HG03521 (cell line): ENCODE measurements around the gene HMG20B.

ENCODE experiments used
- ATAC-seq: cut with Tn5 transposase; IDR thresholded peaks from one replicate; pipeline ENCODE4 v1.9.1; 2021; ENCODE audit warnings: mild to moderate bottlenecking, moderate library complexity; ENCODE audit not compliant: unreplicated experiment

The HMG20B gene

GRCh38 chr19:3605361-3605760 lies 32.6 kb downstream of the HMG20B start:
- no peak for ATAC-seq

GRCh38 chr19:3605770-3606169 lies 33.0 kb downstream of the HMG20B start:
- ATAC-seq: no peak

- no peak for ATAC-seq
Observed at GRCh38 chr19:3606174-3606689, 33.5 kb downstream of the HMG20B start.

GRCh38 chr19:3606690-3607289 lies 34.0 kb downstream of the HMG20B start, which contains the start of gene TBXA2R:
Gene TBXA2R (minus strand): TSS chr19:3606875. CDS start chr19:3600634, 6,241 bp downstream.
- ATAC-seq: no peak

GRCh38 chr19:3607303-3608078 lies 34.7 kb downstream of the HMG20B start:
- ATAC-seq: no peak

- no peak for ATAC-seq
Observed at GRCh38 chr19:3608079-3608641, 35.4 kb downstream of the HMG20B start.

- no peak for ATAC-seq
Observed at GRCh38 chr19:3608750-3609322, 36.1 kb downstream of the HMG20B start.

GRCh38 chr19:3609779-3610719 lies 37.3 kb downstream of the HMG20B start:
- ATAC-seq: no peak

- ATAC-seq: no peak
Observed at GRCh38 chr19:3610745-3611717, 38.3 kb downstream of the HMG20B start.

GRCh38 chr19:3611841-3612240 lies 39.1 kb downstream of the HMG20B start:
- ATAC-seq: no peak

GRCh38 chr19:3612330-3612729 lies 39.6 kb downstream of the HMG20B start:
- no peak for ATAC-seq

GRCh38 chr19:3612901-3613741 lies 40.4 kb downstream of the HMG20B start:
- ATAC-seq: no peak

GRCh38 chr19:3613818-3614661 lies 41.3 kb downstream of the HMG20B start:
- ATAC-seq: no peak

GRCh38 chr19:3614858-3615505 lies 42.2 kb downstream of the HMG20B start:
- no peak for ATAC-seq

- ATAC-seq: no peak
Observed at GRCh38 chr19:3615524-3616135, 42.9 kb downstream of the HMG20B start.

- ATAC-seq: no peak
Observed at GRCh38 chr19:3617463-3617862, 44.7 kb downstream of the HMG20B start.
